Measurements from ENCODE around the gene MYO5C. TPM values are rescaled to one million over a fixed set of nuclear protein-coding genes. Genes with fewer than 3 reads are reported as not detected.

MYO5C gene
- total and polyA plus RNA-seq, 2 donors (not counting 3 experiments of a cell fraction or from before 2014, with no cell fraction given), result 7.5 to 19.4 TPM

GRCh38 chr15:52258461-52258860 lies 37.1 kb downstream of the MYO5C start:
- Histone ChIP-seq H3K27me3 (ENCODE audit: control insufficient read depth in 2 of 2, insufficient read depth in 2 of 2, low read length in 2 of 2) (no peaks in the 10 kb centered on the region), H3K4me2 (ENCODE audit: insufficient read depth, low read length) (no peak overlapping the region), H3K4me1 (ENCODE audit: control insufficient read depth, extremely low read depth, insufficient read depth, low read length) (peaks cover 36% of the 10 kb centered on the region), H4K20me1 (replicated peaks; ENCODE audit: control insufficient read depth, extremely low read depth, insufficient read depth, low read length) (no peaks in the 10 kb centered on the region), H2AFZ (ENCODE audit: low read depth, low read length) (no peak overlapping the region), H3K9ac (replicated peaks; ENCODE audit: extremely low read depth, insufficient read depth, low read length) (no peak overlapping the region), H3K9me1 (replicated peaks; ENCODE audit: control insufficient read depth, extremely low read depth, insufficient read depth, low read length) (no peaks in the 10 kb centered on the region), H3K79me2 (ENCODE audit: control insufficient read depth, insufficient read depth, low read length) (no peaks in the 10 kb centered on the region), H3K4me3 (replicated peaks in 1 of 3; ENCODE audit: insufficient read depth in 1 of 3, low read depth in 1 of 3, low read length in 3 of 3) (no peak overlapping the region), H3K27ac (ENCODE audit: insufficient read depth, low read depth, low read length) (no peak overlapping the region), H3K9me3 (replicated peaks; ENCODE audit: control insufficient read depth, insufficient read depth, low read length) (no peaks in the 10 kb centered on the region), H3K36me3 (ENCODE audit: control insufficient read depth in 2 of 2, extremely low read depth in 1 of 2, insufficient read depth in 2 of 2, low read length in 2 of 2) (no peaks in the 10 kb centered on the region)
- ChIA-PET CTCF (interaction anchor here (1.4 to 6.1 kb wide), 4 partner anchors 31 to 476 kb away, joined by 3 to 133 read pairs (median 10); no protein-coding TSS in a partner anchor), POLR2A (no interaction called here)
- TF ChIP-seq JUN (IDR thresholded peaks at IDR 0.05; ENCODE audit: borderline replicate concordance, insufficient read depth, insufficient read length, low read depth) (no peak), EZH2 (IDR thresholded peaks at IDR 0.05; ENCODE audit: borderline replicate concordance, low read depth, low read length, severe bottlenecking) (no peak), POLR2A (IDR thresholded peaks at IDR 0.05; ENCODE audit: low read depth, low read length) (no peak), FOS (IDR thresholded peaks at IDR 0.05; ENCODE audit: borderline replicate concordance, insufficient read depth, low read length) (no peak), CTCF (IDR thresholded peaks at IDR 0.05; ENCODE audit: extremely low read depth in 1 of 2, insufficient read depth in 1 of 2, low read depth in 1 of 2, low read length in 2 of 2) (no peak), GATA2 (IDR thresholded peaks at IDR 0.05; ENCODE audit: insufficient read depth, insufficient read length, low read depth, low read length) (no peak), MAX (IDR thresholded peaks at IDR 0.05; ENCODE audit: insufficient read depth, insufficient read length) (no peak), MYC (IDR thresholded peaks at IDR 0.05; ENCODE audit: low read depth, low read length) (no peak), POLR2AphosphoS5 (IDR thresholded peaks at IDR 0.05; ENCODE audit: insufficient read depth, low read depth, low read length) (no peak)
- intact Hi-C loops (cut with micrococcal nuclease), result loop anchor here (5.0 to 10.0 kb wide), 2 partner anchors 159 to 236 kb away; no protein-coding TSS in a partner anchor
- no TSS peak for BruUV-seq (replicated peaks)
- dilution Hi-C loops (cut with MboI; ENCODE audit: extremely low pct_ligation_motif_present, low sequenced_read_pairs), result no loop called here
- DNase-seq (ENCODE audit: low read depth, low spot score), result no peak
- FAIRE-seq, result no peak
